Dermis microvascular lymphatic vessel endothelial cell (primary cell): ENCODE data around the gene TRPM5. TPM values are rescaled to one million over a fixed set of nuclear protein-coding genes. Genes with fewer than 3 reads are reported as not detected.

Experiments used
- DNase-seq, 2 donors: peaks; one replicate each; pipeline versions ENCODE4 v3.0.0 to v3.0.0-alpha.2; 2010; ENCODE audit warnings: low read depth in 2 of 2
- total RNA-seq: library from RNA; depleted of rRNA; stranded (reverse); fragments of >200 nt; gene quantifications from 2 replicates; pipeline ENCODE4 v1.2.1, GENCODE V29; 2014

The TRPM5 gene
- total RNA-seq, 1 donor from 2014 or later, result not detected

DNA sequence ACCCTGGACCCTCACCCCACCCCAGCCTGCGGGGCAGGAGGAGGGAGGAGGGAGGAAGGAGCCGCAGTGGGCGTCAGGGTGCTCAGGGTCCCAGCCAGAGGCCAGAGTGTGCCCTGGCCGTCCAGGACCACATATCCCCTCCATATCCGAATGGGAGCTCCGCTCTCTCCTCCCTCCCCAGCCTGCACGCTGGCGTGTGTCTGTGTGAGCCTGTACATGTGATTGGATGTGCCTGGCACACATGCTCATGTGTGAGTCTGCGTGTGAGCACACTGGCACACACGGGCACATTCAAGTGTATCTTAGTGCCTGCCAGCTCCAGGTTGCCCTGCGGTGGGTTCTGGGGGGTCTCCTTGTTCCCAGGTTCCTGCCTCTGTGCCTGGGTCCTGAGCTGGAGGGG lies 35.6 kb downstream of the TRPM5 start:
- no peak for DNase-seq

DNA sequence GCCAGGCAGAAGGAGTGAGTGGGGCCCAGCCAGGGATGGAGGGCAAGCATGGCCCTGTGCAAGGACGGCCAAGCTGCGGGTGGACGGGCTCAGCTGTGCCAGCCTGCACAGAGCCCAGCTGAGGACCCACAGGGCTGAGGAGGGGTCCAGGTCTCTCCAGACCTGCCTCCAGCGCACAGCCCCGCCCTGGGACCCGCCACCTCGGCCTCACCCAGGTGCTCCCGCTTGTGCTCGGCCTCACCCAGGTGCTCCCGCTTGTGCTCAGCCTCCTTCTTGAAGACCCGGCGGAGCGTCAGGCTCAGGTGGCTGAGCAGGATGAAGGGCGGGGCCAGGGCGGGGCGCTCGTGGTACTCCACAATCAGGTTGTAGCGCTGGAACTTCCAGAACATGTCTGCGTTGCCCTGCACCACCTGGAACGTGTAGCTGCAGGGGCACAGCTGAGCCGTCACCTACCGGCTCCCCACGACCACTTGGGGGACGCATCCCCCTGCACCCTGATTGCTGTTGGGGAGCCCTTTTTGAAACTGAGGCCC lies 37.4 kb downstream of the TRPM5 start:
- no peak for DNase-seq

DNA sequence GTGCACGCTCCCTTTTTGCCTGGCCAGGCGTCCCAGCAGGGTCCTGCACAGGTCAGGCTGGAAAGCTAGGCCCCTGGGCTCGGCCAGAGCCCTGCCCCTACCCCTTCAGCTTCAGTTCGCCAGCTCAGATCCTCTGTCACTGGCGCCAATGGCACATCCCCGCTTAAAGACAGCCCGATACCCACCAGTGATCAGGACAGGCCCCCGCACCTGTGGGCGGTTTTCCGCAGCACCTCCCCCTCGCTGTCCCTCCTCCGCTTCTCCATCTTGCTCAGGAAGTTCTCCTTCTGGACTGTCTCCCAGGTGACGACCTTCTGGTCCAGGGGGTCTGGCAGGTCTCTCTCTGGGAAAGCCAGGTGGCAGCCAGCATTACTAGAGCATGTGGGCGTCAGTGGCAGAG lies 37.9 kb downstream of the TRPM5 start:
- DNase-seq, result no peak

DNA sequence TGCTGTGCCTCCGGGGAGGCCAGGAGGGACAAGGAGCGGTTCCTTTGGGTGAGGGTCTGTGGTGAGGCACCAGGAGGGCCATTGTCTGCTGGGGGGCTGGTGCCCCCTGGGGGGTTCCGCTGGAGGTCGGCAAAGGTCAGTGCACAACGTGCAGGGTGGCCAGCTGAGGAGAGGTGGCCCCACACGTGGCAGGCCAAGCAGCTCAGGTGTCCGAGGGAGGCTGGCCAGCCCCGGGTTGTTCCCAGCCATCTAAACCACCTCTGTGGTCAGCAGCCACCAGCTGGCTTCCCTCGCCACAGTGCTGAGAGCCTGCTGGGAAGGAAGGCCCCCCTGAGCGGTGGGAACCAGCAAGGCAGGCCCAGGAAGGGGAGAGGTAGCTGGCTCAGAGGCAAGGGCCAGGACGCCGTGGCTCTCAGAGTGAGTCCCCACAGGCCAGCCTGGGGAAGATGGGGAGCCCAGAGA lies 39.5 kb downstream of the TRPM5 start:
- no peak for DNase-seq

DNA sequence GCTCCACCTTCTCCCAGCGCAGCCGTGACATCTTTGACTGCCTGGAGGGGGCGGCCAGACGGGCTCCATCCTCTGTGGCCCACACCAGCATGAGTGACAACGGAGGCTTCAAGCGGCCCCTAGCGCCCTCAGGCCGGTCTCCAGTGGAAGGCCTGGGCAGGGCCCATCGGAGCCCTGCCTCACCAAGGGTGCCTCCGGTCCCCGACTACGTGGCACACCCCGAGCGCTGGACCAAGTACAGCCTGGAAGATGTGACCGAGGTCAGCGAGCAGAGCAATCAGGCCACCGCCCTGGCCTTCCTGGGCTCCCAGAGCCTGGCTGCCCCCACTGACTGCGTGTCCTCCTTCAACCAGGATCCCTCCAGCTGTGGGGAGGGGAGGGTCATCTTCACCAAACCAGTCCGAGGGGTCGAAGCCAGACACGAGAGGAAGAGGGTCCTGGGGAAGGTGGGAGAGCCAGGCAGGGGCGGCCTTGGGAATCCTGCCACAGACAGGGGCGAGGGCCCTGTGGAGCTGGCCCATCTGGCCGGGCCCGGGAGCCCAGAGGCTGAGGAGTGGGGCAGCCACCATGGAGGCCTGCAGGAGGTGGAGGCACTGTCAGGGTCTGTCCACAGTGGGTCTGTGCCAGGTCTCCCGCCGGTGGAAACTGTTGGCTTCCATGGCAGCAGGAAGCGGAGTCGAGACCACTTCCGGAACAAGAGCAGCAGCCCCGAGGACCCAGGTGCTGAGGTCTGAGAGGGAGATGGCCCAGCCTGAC lies 41.2 kb downstream of the TRPM5 start:
- no peak for DNase-seq

DNA sequence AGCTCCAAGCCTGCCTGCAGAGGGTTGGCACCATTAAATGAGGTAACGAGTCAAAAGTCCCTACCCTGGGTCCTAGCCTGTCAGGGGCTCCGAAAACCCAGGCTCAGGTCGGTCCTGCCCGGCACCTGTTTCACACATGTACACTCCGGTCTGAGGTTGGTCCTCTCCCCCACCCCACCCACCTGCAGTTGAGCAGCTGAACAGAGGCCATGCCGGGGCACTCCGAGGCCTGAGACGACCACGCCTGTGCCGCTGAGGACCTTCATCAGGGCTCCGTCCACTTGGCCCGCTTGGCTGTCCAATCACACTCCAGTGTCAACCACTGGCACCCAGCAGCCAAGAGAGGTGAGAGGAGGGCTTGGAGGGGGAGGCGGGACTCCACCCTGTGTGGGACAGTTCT lies 42.2 kb downstream of the TRPM5 start:
- no peak for DNase-seq

DNA sequence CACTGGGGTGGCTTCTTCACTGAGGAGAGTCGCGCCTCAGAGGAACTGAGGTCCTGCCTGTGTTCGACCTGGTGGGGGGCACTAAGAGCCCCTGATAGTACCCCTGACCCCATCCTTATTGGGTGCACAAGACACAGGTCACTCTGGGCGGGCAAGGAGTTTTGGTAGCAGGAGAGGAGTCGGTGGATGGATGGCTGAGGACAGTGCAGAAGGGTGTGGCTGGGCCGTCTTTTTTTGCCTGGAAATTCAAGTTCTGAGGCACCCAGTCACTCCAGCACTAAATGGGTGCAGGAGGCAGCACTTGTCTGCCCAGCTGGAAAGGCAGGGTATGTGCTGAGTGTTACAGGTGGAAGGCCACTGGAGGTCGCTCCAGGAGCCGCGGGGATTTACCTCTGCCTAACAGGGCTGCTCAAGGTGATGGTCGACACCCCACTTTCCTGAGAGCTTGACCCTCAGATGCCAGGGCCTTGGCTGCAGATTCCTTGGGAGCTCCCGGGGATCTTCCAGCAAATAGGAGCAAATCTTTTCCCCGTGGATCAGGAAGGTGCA lies 42.8 kb downstream of the TRPM5 start:
- DNase-seq, result no peak

DNA sequence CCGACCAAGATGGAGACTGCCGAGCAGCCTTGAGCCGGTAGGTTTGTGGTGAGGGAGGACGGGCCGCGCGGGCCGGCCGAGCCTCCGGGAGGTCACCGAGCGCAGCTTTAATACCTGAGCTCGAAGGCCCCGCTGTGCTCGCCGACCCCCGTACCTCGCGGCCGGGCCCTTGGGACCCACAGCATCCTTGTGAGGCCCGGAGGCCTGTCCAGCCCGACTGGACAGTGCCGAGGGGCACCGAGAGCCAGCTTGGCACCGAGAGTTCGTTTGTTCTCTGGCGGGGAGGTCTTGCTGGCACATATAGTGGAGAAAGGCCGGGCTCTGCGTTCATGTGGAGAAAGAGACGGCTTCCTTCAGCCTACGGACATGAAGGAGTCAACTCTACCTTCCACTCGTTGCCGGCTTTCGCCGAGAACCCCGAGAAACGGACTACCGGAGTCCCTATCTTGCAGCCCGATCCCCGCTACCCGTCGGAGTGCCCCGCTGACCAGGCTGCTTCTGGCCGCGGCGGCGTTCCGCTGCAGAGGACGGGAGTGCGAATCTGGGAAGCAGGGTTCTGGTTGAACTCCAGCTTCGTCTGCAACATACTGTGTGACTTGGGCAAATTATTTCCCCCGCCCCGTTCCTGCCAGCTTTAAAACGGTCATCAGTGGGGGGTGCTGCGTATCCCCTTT lies 43.4 kb downstream of the TRPM5 start:
- no peak for DNase-seq

DNA sequence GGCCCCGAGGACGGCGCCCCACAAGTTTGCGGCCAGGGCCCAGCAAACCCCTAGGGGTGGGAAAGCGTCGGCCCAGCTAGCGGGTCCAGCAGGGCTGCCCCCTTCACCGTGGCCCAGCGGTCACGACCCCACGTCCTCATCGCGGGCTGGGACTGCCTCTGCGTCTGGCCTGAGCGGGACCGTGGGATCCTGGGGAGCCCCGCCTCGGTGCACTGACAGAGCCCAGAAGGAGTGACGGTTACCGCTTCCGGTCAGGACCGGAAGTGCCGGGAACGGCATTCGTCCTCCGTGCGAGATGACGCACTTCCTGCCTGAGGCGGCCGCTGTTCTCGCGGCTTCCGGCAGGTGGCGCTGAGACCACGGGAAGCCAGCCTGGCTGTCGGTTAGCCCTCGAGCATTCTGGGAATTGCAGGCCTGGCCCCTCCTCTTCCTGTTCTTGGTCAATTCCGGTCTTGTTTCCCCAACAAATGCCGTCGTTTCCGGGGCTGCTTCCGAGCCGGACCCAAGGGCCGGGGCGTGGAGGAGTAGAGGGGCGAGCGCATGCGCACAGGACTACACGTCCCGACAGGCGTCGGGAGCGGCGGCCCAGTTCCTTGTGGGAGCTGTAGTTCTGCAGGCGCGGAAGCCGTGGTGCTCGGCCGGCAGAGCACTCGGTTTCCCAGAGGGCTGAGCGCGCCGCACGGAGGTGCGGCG lies 44.1 kb downstream of the TRPM5 start, which contains the start of gene TSSC4:
Gene TSSC4 (plus strand): TSS at position 682 of the 693 bp plus-strand sequence. CDS start 1,884 bp downstream, outside the sequence.
- DNase-seq, result peak; percentile 100

DNA sequence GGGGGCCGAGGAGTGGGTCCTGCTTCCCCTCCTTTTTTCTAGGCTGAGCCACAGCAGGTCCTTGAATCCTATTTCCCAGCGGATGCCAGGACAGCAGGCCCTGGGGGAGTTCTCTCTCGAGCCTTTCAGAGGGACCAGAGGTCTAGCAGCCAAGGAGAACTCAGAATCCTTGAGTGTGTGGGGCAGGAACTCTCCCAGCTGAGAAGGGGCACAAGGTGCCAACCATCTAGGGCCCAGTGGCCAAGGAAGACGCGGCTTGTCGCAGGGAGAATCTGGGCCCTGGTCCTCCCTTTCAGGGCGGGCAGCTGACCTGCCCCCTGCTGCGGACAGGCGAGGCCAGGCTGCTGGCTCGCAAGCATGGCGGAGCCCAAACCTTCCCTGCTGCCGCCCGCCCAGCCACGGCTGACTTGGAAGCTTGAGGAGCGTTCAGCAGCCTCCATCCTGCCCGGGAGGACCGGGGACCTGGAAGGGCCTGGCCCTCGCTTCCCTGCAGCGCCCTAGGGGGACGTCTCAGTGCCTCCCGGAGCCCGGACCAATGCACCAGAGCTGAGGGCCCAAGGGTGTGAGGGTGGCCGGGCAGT lies 44.7 kb downstream of the TRPM5 start:
- DNase-seq, result no peak

DNA sequence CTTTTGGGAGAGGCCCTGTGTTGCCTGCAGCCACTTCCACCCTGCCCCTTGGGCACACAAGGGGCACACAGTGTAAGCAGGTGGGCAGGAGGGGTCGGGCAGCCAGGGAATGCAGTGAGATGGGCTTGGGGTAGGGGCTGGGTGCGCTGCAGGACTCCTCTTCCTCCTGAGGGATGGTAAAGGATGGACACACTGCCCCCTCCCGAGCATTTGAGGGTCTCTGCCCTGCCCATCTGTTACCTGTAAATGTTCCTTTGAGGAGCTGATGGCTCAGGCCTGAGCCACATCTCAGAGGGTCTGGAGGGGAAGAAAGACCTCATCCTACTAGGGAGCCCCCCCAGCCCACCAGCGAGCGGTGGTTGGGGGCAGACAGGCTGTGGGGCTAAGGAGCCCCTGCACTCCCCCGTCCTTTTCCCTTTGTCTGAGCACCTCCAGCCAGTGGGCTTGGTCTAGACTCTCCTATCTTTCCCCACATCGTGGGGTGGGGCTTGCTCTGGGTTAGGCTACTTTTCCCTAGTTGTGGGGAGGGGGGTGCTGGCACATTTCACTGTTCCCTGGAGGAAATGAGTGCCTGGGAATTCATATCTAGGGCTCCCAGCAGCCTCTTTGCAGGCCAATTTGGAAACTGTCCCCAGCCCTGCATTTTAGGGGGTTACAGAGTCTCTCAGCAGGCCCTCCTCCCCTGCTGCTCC lies 45.5 kb downstream of the TRPM5 start:
- DNase-seq, result no peak

DNA sequence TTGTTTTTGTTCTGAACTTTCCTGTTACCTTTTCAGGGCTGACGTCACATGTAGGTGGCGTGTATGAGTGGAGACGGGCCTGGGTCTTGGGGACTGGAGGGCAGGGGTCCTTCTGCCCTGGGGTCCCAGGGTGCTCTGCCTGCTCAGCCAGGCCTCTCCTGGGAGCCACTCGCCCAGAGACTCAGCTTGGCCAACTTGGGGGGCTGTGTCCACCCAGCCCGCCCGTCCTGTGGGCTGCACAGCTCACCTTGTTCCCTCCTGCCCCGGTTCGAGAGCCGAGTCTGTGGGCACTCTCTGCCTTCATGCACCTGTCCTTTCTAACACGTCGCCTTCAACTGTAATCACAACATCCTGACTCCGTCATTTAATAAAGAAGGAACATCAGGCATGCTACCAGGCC lies 47.3 kb downstream of the TRPM5 start:
- DNase-seq, result no peak

DNA sequence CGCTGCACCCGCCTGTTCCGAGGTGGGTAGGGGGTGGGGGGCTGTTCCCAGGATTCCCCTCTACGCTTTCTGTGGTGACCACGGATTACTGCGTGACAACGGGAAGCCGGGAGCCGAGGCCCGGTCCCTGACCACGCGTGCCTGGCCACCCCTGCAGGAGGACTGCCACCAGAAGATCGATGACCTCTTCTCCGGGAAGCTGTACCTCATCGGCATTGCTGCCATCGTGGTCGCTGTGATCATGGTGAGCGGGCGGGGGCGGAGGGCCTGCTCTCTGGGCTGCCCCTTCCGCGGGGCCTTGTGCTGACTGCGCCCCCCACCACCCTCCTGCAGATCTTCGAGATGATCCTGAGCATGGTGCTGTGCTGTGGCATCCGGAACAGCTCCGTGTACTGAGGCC lies 47.8 kb downstream of the TRPM5 start:
- DNase-seq, result no peak

DNA sequence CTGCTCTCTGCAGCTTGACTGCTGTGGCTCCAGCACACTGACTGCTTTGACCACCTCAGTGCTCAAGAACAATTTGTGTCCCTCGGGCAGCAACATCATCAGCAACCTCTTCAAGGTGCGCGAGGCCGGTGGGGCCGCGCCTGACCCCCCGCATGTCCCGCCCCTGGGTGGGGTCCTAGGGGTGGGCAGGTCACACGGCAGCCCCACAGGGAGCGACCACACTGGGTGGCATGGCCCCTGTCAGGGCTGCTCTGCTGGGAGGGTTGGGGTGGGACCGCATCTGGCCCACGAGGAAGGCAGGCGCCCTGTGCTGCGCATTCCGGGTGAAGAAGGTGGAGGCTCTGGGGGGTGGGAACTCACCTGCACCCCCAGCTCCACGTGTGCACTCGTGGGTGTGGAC lies 48.5 kb downstream of the TRPM5 start:
- DNase-seq, result no peak

DNA sequence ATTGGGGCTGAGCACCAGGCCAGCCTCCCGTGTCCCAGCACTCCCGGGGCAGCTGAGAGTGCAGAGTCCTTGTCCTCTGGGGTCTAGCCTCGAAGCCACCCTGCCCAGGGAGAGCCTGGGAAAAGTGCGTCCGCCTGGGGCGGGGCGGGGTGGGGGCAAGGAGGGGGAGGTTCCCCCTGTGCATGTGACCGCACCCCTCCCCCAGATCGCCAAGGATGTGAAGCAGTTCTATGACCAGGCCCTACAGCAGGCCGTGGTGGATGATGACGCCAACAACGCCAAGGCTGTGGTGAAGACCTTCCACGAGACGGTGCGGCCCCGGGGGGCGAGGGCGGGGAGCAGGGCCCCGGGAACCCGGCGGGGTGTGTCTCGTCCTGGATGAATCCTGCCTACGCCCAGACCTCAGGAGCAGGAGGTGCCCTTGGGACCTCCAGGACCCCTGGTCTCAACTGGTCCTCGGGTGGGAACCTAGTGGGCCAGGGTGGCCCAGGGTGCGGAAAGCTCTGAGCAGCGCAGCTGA lies 49.0 kb downstream of the TRPM5 start:
- DNase-seq, result no peak

DNA sequence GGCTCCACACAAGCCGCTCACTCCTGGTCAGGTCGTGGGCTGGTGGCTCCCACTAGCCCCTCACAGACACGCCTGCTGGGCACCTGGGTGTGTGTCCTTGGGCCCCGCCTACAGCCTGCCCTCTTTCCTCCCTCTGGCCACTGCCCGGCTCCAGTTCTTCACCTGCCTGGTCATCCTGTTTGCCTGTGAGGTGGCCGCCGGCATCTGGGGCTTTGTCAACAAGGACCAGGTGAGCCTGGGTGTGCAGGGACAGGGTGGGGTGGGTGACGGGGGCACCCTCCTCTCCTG lies 49.6 kb downstream of the TRPM5 start:
- DNase-seq, result no peak

Other genes starting within 250 kb of the TRPM5 start
- not detected in 2 replicates for gene ASCL2, start 173.9 kb downstream of the TRPM5 start, total RNA-seq
- gene C11orf21, start 142.6 kb downstream of the TRPM5 start, total RNA-seq, result not detected in 2 replicates
- gene TSPAN32, start 142.5 kb downstream of the TRPM5 start, total RNA-seq, result not detected in 2 replicates
- gene CD81, start 67.2 kb downstream of the TRPM5 start, total RNA-seq, result 149 and 368 TPM in 2 replicates
- 43.5 and 56.4 TPM in 2 replicates for gene TSSC4, start 43.8 kb downstream of the TRPM5 start, total RNA-seq
- gene KCNQ1, start 494 bp upstream of the TRPM5 start, total RNA-seq, result under 0.01 and 0.13 TPM in 2 replicates